ENCODE data around the gene ELMO3.

The ELMO3 gene

DNA sequence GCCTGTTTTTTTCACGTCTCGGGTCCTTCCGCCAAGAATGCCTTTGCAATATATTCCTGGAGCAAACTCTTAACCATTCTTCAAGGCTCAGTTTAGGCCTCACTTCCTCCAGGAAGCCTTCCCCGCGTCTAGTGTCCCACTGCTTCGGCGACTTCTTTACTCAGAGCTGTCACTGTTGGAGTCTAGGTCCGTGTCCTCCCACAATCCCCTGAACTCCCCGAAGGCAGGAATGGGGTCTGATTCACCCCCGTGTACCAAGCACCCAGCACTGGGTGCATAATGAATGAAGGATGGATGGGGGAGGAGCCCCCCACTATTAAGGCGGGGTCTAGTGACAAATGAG lies 15.7 kb upstream of the ELMO3 start:
- DNase-seq: no peak

- DNase-seq: peak; percentile 95
These were observed 15.1 kb upstream of the ELMO3 start, which contains the start of gene MATCAP1 for GRCh38 chr16:67183627-67184452. TSS of gene MATCAP1 (minus strand) at chr16:67183963. CDS start at chr16:67180610, 3,353 bp downstream.

- no peak for DNase-seq
These were observed 14.4 kb upstream of the ELMO3 start for GRCh38 chr16:67184453-67184994.

DNA sequence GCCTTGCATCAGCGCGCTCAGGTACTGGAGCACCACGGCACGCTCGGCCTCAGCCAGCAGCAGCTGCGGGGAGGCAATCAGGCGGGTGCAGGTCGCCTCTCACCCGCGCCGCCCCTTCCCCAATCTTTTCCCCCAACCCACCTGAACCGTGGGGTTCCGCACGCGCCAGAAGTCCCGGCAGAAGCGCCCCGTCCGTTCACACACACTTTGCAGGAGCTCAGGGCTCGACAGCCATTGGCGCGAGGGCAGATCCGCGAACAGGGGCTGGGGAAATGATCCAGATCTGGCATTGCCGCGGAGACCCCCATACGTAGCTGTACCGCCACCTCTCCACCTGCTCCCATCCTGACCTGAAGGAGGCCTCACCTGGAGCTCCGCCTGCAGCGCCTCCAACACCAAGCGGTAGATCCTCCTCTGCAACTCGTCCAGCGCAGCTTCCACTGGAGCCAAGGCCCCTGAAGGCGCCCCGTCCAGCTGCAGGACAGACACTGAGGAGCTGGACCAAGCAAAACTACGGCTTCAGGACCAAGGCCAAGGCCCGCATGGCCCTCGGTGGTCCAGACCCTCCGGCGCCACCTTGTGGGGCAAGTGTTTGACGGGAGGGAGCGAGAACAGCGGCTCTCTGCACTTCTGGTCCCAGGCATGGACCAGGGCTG lies 13.8 kb upstream of the ELMO3 start:
- DNase-seq: no peak

- DNase-seq: no peak
These were observed 13.2 kb upstream of the ELMO3 start for GRCh38 chr16:67185651-67186134.

- no peak for DNase-seq
These were observed 12.4 kb upstream of the ELMO3 start for GRCh38 chr16:67186550-67186950.

- DNase-seq: no peak
These were observed 11.6 kb upstream of the ELMO3 start for GRCh38 chr16:67187175-67187890.

GRCh38 chr16:67188323-67188722 lies 10.6 kb upstream of the ELMO3 start:
- DNase-seq: no peak

DNA sequence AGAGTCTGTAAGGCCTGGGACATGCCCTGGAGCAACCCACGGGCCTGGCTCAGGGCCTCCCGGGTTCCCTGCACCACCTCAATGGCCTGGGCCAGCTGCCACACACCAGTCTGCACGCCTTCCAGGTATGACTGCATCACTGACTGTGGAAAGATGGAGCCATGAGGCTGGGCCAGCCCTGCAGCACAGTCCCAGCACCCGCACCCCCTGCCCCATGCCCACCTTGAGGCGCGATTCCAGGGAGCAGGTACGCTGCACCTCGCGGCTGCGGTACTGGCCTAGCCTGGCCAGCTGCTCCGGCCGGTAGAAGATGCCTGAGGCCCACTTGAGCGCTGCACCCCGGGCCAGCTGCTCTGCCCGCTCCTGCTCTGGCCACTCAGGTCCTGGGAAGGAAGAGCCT lies 10.1 kb upstream of the ELMO3 start:
- no peak for DNase-seq

GRCh38 chr16:67190041-67190440 lies 8.9 kb upstream of the ELMO3 start, which contains the start of gene EXOC3L1:
TSS of gene EXOC3L1 (minus strand) at chr16:67190136. CDS start at chr16:67189676, 460 bp downstream.
- no peak for DNase-seq

GRCh38 chr16:67190448-67191399 lies 8.2 kb upstream of the ELMO3 start:
- no peak for DNase-seq

GRCh38 chr16:67191411-67191994 lies 7.4 kb upstream of the ELMO3 start:
- DNase-seq: no peak

DNA sequence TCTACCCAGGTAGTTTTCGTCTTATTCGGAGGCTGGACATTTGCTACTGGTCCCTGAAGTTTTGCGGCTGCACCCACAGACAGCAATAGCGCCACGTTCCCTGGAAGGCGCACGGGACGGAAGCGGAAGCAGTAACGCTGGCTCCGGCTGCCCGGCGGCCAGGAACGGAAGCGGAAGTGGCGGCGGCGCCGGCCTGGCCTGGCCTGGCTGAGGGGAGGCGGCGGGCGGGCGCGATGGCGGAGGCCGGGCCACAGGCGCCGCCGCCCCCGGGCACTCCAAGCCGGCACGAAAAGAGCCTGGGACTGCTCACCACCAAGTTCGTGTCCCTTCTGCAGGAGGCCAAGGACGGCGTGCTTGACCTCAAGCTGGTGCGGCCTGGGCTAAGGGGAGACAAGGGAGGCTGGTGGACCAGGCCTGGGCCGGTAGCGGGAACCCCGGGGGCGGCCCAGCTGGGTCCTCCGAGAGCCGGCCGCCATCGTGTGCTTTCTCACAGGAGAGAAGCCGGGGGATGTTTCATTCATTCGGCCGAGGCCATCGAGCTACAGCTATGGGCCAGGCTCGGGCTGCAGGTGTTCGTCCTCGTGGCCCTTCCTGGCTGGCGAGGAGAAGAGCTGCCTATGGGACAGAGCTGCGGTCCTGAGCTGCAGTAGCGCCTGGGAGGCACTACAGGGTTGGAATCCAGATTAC lies 6.8 kb upstream of the ELMO3 start, which contains the start of gene E2F4:
E2F4 (plus strand) TSS at position 161 of the 687 bp plus-strand sequence; CDS start at position 234, 73 bp downstream.
- DNase-seq: peak; percentile 74

GRCh38 chr16:67192781-67193361 lies 6.1 kb upstream of the ELMO3 start:
- no peak for DNase-seq

DNA sequence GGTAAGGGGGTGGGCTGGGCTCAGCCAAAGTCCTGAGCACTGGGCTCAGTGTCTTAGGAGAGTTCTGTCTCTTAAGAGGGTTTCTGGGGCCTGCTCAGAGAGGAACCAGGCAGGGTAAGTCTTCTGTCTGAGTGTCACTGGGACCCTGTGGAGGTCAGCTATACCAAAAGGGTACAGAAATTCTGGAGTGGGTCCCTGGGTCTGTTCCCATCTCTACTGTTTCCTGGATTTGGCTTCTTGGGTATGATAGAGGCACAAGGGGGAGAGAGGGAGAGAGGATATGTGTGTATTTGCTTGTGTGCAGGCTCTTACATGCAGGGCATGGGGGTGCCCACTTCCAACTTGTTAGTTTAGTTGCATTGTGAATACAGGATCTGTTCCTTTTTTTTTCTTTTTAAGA lies 5.4 kb upstream of the ELMO3 start:
- DNase-seq: no peak

- DNase-seq: no peak
These were observed 4.7 kb upstream of the ELMO3 start for GRCh38 chr16:67194260-67194659.

GRCh38 chr16:67195676-67196075 lies 3.3 kb upstream of the ELMO3 start:
- DNase-seq: no peak

DNA sequence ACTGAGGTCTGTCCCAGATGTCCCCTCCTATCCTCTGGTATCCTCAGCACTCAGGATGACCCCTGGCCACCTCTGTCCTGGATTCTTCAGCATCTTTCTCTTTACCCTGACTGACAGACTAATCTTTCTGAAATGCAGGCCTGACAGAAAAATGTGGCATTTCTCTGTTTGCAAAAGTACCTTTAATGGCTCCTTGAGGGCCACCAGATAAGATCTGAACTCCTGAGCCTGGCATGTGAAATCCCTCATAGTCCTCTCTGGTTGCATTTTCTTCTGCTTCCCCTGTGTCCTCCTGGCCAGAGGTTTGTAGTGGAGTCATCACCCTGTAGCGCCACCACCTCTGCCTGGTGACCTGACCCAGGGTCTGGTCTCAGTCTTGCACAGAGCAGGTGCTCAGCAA lies 2.0 kb upstream of the ELMO3 start:
- no peak for DNase-seq

DNA sequence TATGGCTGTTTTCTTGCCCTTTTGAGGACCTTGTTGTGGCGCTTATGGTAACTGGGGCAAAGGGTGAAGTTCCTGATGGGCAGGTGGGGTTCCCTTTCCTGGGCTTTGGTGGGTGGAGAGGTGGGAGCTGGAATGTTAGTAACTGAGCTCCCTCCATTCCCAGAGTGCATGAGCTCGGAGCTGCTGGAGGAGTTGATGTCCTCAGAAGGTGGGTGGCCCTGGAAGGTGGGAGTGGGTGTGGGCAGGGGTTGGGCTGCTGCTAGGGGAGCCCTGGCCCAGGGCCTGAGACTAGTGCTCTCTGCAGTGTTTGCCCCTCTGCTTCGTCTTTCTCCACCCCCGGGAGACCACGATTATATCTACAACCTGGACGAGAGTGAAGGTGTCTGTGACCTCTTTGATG lies 1.2 kb upstream of the ELMO3 start:
- no peak for DNase-seq

DNA sequence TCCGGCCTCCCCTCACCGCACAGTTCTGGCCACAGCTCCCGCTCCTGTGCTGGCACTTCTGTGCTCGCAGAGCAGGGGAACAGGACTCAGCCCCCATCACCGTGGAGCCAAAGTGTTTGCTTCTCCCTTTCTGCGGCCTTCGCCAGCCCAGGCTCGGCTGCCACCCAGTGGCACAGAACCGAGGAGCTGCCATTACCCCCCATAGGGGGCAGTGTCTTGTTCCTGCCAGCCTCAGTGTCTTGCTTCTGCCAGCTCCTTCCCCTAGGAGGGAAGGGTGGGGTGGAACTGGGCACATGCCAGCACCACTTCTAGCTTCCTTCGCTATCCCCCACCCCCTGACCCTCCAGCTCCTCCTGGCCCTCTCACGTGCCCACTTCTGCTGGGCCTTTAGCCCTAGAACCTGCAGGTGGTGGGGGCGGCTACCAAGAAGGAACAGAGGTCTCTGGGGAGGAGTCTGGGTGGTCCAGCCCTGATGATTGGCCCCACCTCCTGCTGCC lies 645 bp upstream of the ELMO3 start:
- DNase-seq: no peak

Measured in NCI-H2227 treated with DMSO at 0.1 percent for 48 hours (cell line).